ENCODE data around the gene CDH20. TPM values are rescaled to one million over a fixed set of nuclear protein-coding genes. Genes with fewer than 3 reads are reported as not detected.
A peak's percentile ranks its signal among the peaks of the same experiment; 100 is the strongest.

CDH20 gene
- total RNA-seq, 1 experiment from 2014 or later = not detected

GRCh38 chr18:61551586-61551985 lies 218.4 kb downstream of the CDH20 start:
- H4K20me1 ChIP-seq (ENCODE audit: low read length) = no peaks in the 10 kb centered on the region
- no peaks in the 10 kb centered on the region for H3K9me3 ChIP-seq (ENCODE audit: low read length)
- no peak overlapping the region for H3K4me2 ChIP-seq (ENCODE audit: low read length)
- H3K79me2 ChIP-seq (ENCODE audit: low read length) = no peaks in the 10 kb centered on the region
- TF ChIP-seq CTCF (conservative IDR thresholded peaks at IDR 0.05; ENCODE audit: low read depth, low read length) (peak; percentile 79), EZH2phosphoT487 (IDR thresholded peaks at IDR 0.05; ENCODE audit: borderline replicate concordance, low read length) (no peak)
- H3F3A ChIP-seq (ENCODE audit: low read length, unreplicated experiment) = no peaks in the 10 kb centered on the region
- H3K4me3 ChIP-seq (ENCODE audit: low read length) = no peak overlapping the region
- ChIA-PET CTCF (no interaction called here), POLR2A (ENCODE audit: unreplicated experiment) (no interaction called here)
- DNase-seq (peak; percentile 82), ATAC-seq (peak; percentile 74)
- no peaks in the 10 kb centered on the region for H3K27me3 ChIP-seq (ENCODE audit: low read length)
- no peaks in the 10 kb centered on the region for H3K9me2 ChIP-seq (replicated peaks; ENCODE audit: low read length)
- H3K4me1 ChIP-seq (ENCODE audit: insufficient read depth, low read length) = no peaks in the 10 kb centered on the region
- no peak overlapping the region for H3K27ac ChIP-seq (ENCODE audit: low read length)
- H3K36me3 ChIP-seq (ENCODE audit: low read depth, low read length) = no peaks in the 10 kb centered on the region
- no peak overlapping the region for H3K9ac ChIP-seq (ENCODE audit: low read length)
- H2AFZ ChIP-seq (ENCODE audit: low read length) = no peak overlapping the region
- no TSS peak for BruUV-seq (replicated peaks)
- intact Hi-C loops (cut with micrococcal nuclease) = loop anchor here (1.0 to 5.0 kb wide), 2 partner anchors 351 to 580 kb away; no protein-coding TSS in a partner anchor

DNA sequence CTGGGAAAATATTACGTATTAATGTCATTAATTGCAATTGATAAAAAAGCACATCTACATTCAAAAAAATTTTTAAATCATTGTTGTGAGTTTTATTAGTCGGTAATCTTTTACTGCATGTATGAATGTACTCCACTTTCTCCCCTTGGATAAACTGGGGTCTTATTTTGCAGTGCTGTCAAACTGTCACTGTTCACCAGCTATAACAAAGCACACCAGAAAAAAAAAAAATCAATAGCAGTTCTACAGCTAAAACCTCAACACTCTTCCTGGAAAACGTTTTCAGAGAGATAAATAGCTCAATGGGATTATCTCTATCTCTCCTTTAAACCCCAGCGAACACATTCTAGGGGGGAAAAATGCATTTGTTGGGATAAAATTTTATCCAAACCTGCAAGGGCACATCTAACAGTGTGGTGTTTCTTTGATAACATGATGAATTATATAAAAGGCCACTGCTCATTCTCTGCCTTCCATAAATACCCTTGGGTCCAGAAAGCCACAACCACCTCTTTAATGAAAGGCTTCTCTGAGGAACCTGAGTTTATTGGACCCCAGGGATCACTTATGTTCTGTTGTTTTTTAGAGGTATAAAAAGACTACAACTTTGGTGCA lies 219.9 kb downstream of the CDH20 start:
- ChIA-PET CTCF (interaction anchor here (0.5 kb wide), 1 partner anchor 51 kb away, joined by 3 read pairs; no protein-coding TSS in a partner anchor), POLR2A (ENCODE audit: unreplicated experiment) (no interaction called here)
- intact Hi-C loops (cut with micrococcal nuclease) = loop anchor here (5.0 kb wide), 1 partner anchor 349 kb away; no protein-coding TSS in a partner anchor
- Histone ChIP-seq H3K4me2 (ENCODE audit: low read length) (no peak overlapping the region), H3K27me3 (ENCODE audit: low read length) (no peaks in the 10 kb centered on the region), H3K27ac (ENCODE audit: low read length) (no peak overlapping the region), H3K9me2 (replicated peaks; ENCODE audit: low read length) (no peaks in the 10 kb centered on the region), H3K4me1 (ENCODE audit: insufficient read depth, low read length) (no peaks in the 10 kb centered on the region), H3K36me3 (ENCODE audit: low read depth, low read length) (no peaks in the 10 kb centered on the region), H3F3A (ENCODE audit: low read length, unreplicated experiment) (no peaks in the 10 kb centered on the region), H3K4me3 (ENCODE audit: low read length) (no peak overlapping the region), H4K20me1 (ENCODE audit: low read length) (no peaks in the 10 kb centered on the region), H3K79me2 (ENCODE audit: low read length) (no peaks in the 10 kb centered on the region), H2AFZ (ENCODE audit: low read length) (no peak overlapping the region), H3K9me3 (ENCODE audit: low read length) (no peaks in the 10 kb centered on the region), H3K9ac (ENCODE audit: low read length) (no peak overlapping the region)
- no peak for TF ChIP-seq EZH2phosphoT487 (IDR thresholded peaks at IDR 0.05; ENCODE audit: borderline replicate concordance, low read length)
- TF ChIP-seq CTCF (conservative IDR thresholded peaks at IDR 0.05; ENCODE audit: low read depth, low read length) = no peak
- TF ChIP-seq EZH2 (IDR thresholded peaks at IDR 0.05; ENCODE audit: low read length, unreplicated experiment) = no peak
- no peak for DNase-seq
- ATAC-seq = no peak
- BruUV-seq (replicated peaks) = no TSS peak

GRCh38 chr18:61554117-61554776 lies 221.0 kb downstream of the CDH20 start:
- Histone ChIP-seq H2AFZ (ENCODE audit: low read length) (no peak overlapping the region), H3K79me2 (ENCODE audit: low read length) (no peaks in the 10 kb centered on the region), H3K27ac (ENCODE audit: low read length) (no peak overlapping the region), H3K27me3 (ENCODE audit: low read length) (no peaks in the 10 kb centered on the region), H3K9me2 (replicated peaks; ENCODE audit: low read length) (no peaks in the 10 kb centered on the region), H3K9ac (ENCODE audit: low read length) (no peak overlapping the region), H4K20me1 (ENCODE audit: low read length) (no peaks in the 10 kb centered on the region), H3K4me2 (ENCODE audit: low read length) (no peak overlapping the region), H3K4me3 (ENCODE audit: low read length) (no peak overlapping the region), H3K36me3 (ENCODE audit: low read depth, low read length) (no peaks in the 10 kb centered on the region), H3K4me1 (ENCODE audit: insufficient read depth, low read length) (no peaks in the 10 kb centered on the region), H3F3A (ENCODE audit: low read length, unreplicated experiment) (no peaks in the 10 kb centered on the region), H3K9me3 (ENCODE audit: low read length) (no peaks in the 10 kb centered on the region)
- intact Hi-C loops (cut with micrococcal nuclease) = loop anchor here (5.0 kb wide), 1 partner anchor 348 kb away; no protein-coding TSS in a partner anchor
- TF ChIP-seq CTCF (conservative IDR thresholded peaks at IDR 0.05; ENCODE audit: low read depth, low read length) = no peak
- TF ChIP-seq EZH2phosphoT487 (IDR thresholded peaks at IDR 0.05; ENCODE audit: borderline replicate concordance, low read length) = no peak
- no peak for TF ChIP-seq EZH2 (IDR thresholded peaks at IDR 0.05; ENCODE audit: low read length, unreplicated experiment)
- ATAC-seq (no peak), DNase-seq (no peak)
- POLR2A ChIA-PET (ENCODE audit: unreplicated experiment) = no interaction called here
- BruUV-seq (replicated peaks) = no TSS peak
- CTCF ChIA-PET = no interaction called here
